ENCODE results near the gene ALKBH3. TPM values are rescaled to one million over a fixed set of nuclear protein-coding genes. Genes with fewer than 3 reads are reported as not detected.

Gene ALKBH3
- total and polyA plus RNA-seq, 2 experiments from 2014 or later: 10.7 to 10.8 TPM

DNA sequence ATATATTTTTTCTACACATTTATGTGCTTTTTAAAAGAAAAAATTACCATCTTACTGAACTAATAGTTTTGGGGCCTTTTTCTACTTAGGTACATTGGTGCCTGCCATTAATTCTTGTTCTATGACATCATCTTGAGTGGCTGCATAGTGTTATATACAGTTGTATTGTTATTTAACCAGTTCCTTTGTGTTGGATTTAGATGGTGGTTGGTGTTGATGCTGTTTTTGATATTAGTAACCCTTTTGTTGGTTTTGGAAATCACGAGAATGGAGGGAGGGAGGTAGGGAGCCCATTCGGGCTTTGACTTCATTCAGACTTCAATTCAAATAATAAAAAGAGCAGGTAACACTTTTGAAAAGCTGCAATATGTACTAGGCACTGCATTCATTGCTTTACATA, 46.4 kb downstream of the ALKBH3 start (continued):
- TF ChIP-seq, protein P1, sequence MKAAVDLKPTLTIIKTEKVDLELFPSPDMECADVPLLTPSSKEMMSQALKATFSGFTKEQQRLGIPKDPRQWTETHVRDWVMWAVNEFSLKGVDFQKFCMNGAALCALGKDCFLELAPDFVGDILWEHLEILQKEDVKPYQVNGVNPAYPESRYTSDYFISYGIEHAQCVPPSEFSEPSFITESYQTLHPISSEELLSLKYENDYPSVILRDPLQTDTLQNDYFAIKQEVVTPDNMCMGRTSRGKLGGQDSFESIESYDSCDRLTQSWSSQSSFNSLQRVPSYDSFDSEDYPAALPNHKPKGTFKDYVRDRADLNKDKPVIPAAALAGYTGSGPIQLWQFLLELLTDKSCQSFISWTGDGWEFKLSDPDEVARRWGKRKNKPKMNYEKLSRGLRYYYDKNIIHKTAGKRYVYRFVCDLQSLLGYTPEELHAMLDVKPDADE (IDR thresholded peaks at IDR 0.05): no peak
- no peak for TF ChIP-seq CREB1 (CRISPR knock-in tag; IDR thresholded peaks at IDR 0.05; ENCODE audit: low read depth)

DNA sequence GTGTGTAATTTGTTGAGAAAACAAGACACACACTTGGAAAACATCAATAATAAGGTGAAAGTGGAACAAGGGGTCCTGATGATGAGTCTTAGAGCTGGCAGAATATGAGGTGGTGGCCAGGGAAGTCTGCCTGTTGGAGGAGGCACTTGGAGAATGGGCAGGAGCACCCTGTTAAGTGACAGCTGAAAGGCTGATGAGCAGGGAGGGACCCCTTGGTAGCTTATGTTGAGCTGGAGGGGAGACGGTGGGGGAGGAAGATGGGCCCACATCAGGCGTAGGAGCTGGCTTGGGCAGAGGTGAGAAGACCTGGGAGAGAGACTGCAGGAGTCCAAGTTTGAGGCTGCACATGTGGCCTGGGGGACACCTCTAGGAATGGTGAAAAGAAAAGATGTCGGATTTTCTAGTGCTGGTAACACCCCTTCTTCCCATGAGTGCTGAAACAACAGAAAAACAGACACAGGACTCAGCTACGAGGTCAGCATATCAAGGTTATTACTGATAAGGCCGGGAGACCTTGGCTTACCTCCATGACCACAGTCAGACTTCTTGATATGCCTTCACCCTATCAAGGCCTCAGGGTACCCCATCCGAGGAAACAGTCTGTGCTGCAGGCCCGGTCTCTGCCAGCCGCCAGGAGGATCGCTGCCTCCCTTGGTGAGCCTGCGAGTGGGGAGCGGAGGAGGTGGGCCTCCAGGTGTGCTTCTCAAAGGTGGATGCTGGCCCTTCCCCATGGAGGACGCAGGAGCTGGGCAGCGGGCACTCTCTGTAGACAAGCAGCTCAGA, 47.5 kb downstream of the ALKBH3 start:
- H3K4me1 ChIP-seq (ENCODE audit: insufficient read depth): peaks cover 15% of the 10 kb centered on the region; the same call in 1 of the 2 replicates
- no peak for TF ChIP-seq NANOG (IDR thresholded peaks at IDR 0.05; ENCODE audit: borderline replicate concordance)
- TF ChIP-seq EZH2 (IDR thresholded peaks at IDR 0.05; ENCODE audit: low read depth, unreplicated experiment): no peak
- no peak for TF ChIP-seq POLR2AphosphoS5 (IDR thresholded peaks at IDR 0.05; ENCODE audit: low read depth)
- TF ChIP-seq JUNB (IDR thresholded peaks at IDR 0.05; ENCODE audit: unreplicated experiment): no peak
- TF ChIP-seq STAT1 (IDR thresholded peaks at IDR 0.05; ENCODE audit: unreplicated experiment): no peak
- TF ChIP-seq CREB1 (CRISPR knock-in tag; IDR thresholded peaks at IDR 0.05; ENCODE audit: low read depth): no peak
- no peak for TF ChIP-seq EZH2phosphoT487 (IDR thresholded peaks at IDR 0.05; ENCODE audit: unreplicated experiment)
- TF ChIP-seq, protein P2, sequence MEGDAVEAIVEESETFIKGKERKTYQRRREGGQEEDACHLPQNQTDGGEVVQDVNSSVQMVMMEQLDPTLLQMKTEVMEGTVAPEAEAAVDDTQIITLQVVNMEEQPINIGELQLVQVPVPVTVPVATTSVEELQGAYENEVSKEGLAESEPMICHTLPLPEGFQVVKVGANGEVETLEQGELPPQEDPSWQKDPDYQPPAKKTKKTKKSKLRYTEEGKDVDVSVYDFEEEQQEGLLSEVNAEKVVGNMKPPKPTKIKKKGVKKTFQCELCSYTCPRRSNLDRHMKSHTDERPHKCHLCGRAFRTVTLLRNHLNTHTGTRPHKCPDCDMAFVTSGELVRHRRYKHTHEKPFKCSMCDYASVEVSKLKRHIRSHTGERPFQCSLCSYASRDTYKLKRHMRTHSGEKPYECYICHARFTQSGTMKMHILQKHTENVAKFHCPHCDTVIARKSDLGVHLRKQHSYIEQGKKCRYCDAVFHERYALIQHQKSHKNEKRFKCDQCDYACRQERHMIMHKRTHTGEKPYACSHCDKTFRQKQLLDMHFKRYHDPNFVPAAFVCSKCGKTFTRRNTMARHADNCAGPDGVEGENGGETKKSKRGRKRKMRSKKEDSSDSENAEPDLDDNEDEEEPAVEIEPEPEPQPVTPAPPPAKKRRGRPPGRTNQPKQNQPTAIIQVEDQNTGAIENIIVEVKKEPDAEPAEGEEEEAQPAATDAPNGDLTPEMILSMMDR (conservative IDR thresholded peaks at IDR 0.05; ENCODE audit: low read depth in 2 of 2): no peak
- TF ChIP-seq, protein P3, sequence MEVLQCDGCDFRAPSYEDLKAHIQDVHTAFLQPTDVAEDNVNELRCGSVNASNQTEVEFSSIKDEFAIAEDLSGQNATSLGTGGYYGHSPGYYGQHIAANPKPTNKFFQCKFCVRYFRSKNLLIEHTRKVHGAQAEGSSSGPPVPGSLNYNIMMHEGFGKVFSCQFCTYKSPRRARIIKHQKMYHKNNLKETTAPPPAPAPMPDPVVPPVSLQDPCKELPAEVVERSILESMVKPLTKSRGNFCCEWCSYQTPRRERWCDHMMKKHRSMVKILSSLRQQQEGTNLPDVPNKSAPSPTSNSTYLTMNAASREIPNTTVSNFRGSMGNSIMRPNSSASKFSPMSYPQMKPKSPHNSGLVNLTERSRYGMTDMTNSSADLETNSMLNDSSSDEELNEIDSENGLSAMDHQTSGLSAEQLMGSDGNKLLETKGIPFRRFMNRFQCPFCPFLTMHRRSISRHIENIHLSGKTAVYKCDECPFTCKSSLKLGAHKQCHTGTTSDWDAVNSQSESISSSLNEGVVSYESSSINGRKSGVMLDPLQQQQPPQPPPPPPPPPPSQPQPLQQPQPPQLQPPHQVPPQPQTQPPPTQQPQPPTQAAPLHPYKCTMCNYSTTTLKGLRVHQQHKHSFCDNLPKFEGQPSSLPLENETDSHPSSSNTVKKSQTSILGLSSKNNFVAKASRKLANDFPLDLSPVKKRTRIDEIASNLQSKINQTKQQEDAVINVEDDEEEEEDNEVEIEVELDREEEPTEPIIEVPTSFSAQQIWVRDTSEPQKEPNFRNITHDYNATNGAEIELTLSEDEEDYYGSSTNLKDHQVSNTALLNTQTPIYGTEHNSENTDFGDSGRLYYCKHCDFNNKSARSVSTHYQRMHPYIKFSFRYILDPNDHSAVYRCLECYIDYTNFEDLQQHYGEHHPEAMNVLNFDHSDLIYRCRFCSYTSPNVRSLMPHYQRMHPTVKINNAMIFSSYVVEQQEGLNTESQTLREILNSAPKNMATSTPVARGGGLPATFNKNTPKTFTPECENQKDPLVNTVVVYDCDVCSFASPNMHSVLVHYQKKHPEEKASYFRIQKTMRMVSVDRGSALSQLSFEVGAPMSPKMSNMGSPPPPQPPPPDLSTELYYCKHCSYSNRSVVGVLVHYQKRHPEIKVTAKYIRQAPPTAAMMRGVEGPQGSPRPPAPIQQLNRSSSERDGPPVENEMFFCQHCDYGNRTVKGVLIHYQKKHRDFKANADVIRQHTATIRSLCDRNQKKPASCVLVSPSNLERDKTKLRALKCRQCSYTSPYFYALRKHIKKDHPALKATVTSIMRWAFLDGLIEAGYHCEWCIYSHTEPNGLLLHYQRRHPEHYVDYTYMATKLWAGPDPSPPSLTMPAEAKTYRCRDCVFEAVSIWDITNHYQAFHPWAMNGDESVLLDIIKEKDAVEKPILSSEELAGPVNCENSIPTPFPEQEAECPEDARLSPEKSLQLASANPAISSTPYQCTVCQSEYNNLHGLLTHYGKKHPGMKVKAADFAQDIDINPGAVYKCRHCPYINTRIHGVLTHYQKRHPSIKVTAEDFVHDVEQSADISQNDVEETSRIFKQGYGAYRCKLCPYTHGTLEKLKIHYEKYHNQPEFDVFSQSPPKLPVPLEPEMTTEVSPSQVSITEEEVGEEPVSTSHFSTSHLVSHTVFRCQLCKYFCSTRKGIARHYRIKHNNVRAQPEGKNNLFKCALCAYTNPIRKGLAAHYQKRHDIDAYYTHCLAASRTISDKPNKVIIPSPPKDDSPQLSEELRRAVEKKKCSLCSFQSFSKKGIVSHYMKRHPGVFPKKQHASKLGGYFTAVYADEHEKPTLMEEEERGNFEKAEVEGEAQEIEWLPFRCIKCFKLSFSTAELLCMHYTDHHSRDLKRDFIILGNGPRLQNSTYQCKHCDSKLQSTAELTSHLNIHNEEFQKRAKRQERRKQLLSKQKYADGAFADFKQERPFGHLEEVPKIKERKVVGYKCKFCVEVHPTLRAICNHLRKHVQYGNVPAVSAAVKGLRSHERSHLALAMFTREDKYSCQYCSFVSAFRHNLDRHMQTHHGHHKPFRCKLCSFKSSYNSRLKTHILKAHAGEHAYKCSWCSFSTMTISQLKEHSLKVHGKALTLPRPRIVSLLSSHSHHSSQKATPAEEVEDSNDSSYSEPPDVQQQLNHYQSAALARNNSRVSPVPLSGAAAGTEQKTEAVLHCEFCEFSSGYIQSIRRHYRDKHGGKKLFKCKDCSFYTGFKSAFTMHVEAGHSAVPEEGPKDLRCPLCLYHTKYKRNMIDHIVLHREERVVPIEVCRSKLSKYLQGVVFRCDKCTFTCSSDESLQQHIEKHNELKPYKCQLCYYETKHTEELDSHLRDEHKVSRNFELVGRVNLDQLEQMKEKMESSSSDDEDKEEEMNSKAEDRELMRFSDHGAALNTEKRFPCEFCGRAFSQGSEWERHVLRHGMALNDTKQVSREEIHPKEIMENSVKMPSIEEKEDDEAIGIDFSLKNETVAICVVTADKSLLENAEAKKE (CRISPR knock-in tag; IDR thresholded peaks at IDR 0.05): no peak
- TF ChIP-seq, protein P1 (IDR thresholded peaks at IDR 0.05): no peak

More for the DNA sequence above, 47.5 kb downstream of the ALKBH3 start:
- no peak overlapping the region for H3K4me2 ChIP-seq
- no peak overlapping the region for H3K27ac ChIP-seq (ENCODE audit: low read depth)
- H3K79me2 ChIP-seq (replicated peaks; ENCODE audit: insufficient read depth): no peaks in the 10 kb centered on the region
- no peaks in the 10 kb centered on the region for H3K9me2 ChIP-seq (ENCODE audit: insufficient read depth)
- H3K27ac Mint-ChIP-seq: no peak overlapping the region
- ATAC-seq (no peak), DNase-seq (ENCODE audit: low spot score) (no peak)
- H4K20me1 ChIP-seq (replicated peaks; ENCODE audit: insufficient read depth): no peaks in the 10 kb centered on the region
- peaks cover 38% of the 10 kb centered on the region for H3K4me1 Mint-ChIP-seq
- no peak overlapping the region for H2AFZ ChIP-seq
- H3K4me3 ChIP-seq: no peak overlapping the region
- no peaks in the 10 kb centered on the region for H3K9me3 Mint-ChIP-seq
- no peaks in the 10 kb centered on the region for H3K36me3 ChIP-seq (ENCODE audit: insufficient read depth)
- peaks cover 4% of the 10 kb centered on the region for H3K27me3 Mint-ChIP-seq (ENCODE audit: insufficient read depth, low read depth, poor library complexity)
- no peaks in the 10 kb centered on the region for H3K36me3 Mint-ChIP-seq (ENCODE audit: low read depth)
- 0 out of 2 replicates have a peak, but pooled peaks cover 3% of the 10 kb centered on the region for H3F3A ChIP-seq (replicated peaks; ENCODE audit: low read depth)
- H3K4me3 Mint-ChIP-seq: no peak overlapping the region
- H3K27me3 ChIP-seq (ENCODE audit: insufficient read depth): no peaks in the 10 kb centered on the region
